Naive B cell (primary cell): Measurements from ENCODE around the gene CCDC28A. TPM values are rescaled to one million over a fixed set of nuclear protein-coding genes. Genes with fewer than 3 reads are reported as not detected.

Source experiments
- ATAC-seq, 2 donors: fragments of 150-1000 bp; cut with Tn5 transposase; 2 replicates each; pipeline ENCODE4 v1.10.0; 2021; ENCODE audit warnings: low read depth in 2 of 2, mild to moderate bottlenecking in 2 of 2, moderate library complexity in 2 of 2
- DNase-seq: peaks from one replicate; pipeline ENCODE4 v3.0.0; 2022
- H3K27ac Mint-ChIP-seq, 6 donors: one replicate each; pipeline ENCODE4 v1.8.0; 2020 to 2022; ENCODE audit warnings: mild to moderate bottlenecking in 6 of 6, mixed read lengths in 6 of 6, moderate library complexity in 5 of 6, inconsistent platforms in 2 of 6
- H3K27me3 Mint-ChIP-seq, 3 donors: one replicate each; pipeline ENCODE4 v1.8.0; 2021 to 2022; ENCODE audit warnings: mixed read lengths in 3 of 3, mild to moderate bottlenecking in 1 of 3
- H3K36me3 Mint-ChIP-seq, 2 donors: one replicate each; pipeline ENCODE4 v1.8.0; 2020 to 2022; ENCODE audit warnings: mixed read lengths in 2 of 2, inconsistent platforms in 1 of 2, mild to moderate bottlenecking in 1 of 2
- H3K4me1 Mint-ChIP-seq, 3 donors: one replicate each; pipeline ENCODE4 v1.8.0; 2020 to 2022; ENCODE audit warnings: mixed read lengths in 3 of 3, inconsistent platforms in 1 of 3, mild to moderate bottlenecking in 1 of 3, moderate library complexity in 1 of 3
- H3K4me3 Mint-ChIP-seq, 8 donors: one replicate each; pipeline ENCODE4 v1.8.0; 2020 to 2022; ENCODE audit warnings: mild to moderate bottlenecking in 8 of 8, mixed read lengths in 8 of 8, moderate library complexity in 8 of 8, inconsistent platforms in 2 of 8
- H3K9me3 Mint-ChIP-seq, 7 donors: one replicate each; pipeline ENCODE4 v1.8.0; 2020 to 2022; ENCODE audit warnings: mixed read lengths in 7 of 7, mild to moderate bottlenecking in 5 of 7, inconsistent platforms in 2 of 7, moderate library complexity in 1 of 7
- polyA plus RNA-seq, 6 donors: library from polyadenylated mRNA; unstranded; fragments of 300-500 nt; fragmentation: Illumina TruSeq; gene quantifications; one replicate each; pipeline ENCODE4 v1.2.3, GENCODE V29; 2021; ENCODE audit warnings: low read depth in 6 of 6

CCDC28A gene
- polyA plus RNA-seq, 6 donors from 2014 or later: 16.1 to 62.4 (median 42.2) TPM

DNA sequence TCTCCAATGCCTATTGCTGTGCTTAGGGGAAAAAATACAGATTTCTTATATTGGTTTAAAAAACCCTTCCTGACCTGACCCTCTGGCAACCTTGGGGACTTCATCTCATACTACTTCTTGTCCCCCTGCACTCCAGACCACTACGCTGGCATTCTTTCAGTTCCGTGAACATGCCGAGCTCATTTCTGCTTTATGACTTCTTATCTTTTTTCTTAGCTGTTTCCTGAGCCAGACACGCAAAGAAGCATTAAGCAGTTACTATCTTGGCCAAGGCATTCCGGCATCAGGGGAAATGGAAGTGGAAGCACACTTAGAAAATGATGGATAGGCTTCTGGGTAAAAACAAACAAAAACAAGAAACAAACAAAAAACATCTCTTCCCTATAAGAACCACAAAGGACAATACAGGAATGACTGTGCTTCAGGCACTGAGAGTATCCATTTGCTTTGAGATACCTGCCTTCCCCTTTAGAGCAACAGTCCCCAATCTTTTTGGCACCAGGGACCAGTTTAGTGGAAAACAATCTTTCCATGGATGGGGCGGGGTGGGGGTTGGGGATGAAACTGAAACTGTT is 4.4 kb upstream of the CCDC28A start:
- H3K9me3 Mint-ChIP-seq: no peaks in the 10 kb centered on the region
- no peaks in the 10 kb centered on the region for H3K27me3 Mint-ChIP-seq
- H3K4me1 Mint-ChIP-seq: peaks cover 21 to 27% (median 23%) of the 10 kb centered on the region in 3 donors
- H3K36me3 Mint-ChIP-seq: peaks cover 0 to 7% of the 10 kb centered on the region in 2 donors
- ATAC-seq (no peak), DNase-seq (no peak)
- H3K27ac Mint-ChIP-seq: peak overlapping the region in 5 of 6 donors; percentile 0 to 32 (median 8)
- H3K4me3 Mint-ChIP-seq: peak overlapping the region in 1 of 8 donors; percentile 69

GRCh38 chr6:138772596-138773176 is 883 bp upstream of the CCDC28A start:
- no peaks in the 10 kb centered on the region for H3K9me3 Mint-ChIP-seq
- ATAC-seq (no peak), DNase-seq (no peak)
- peak overlapping the region; percentile 99 to 100 (median 100) for H3K27ac Mint-ChIP-seq
- H3K4me1 Mint-ChIP-seq: peaks cover 21 to 31% (median 28%) of the 10 kb centered on the region in 3 donors
- peaks cover 1 to 7% of the 10 kb centered on the region in 2 donors for H3K36me3 Mint-ChIP-seq
- peak overlapping the region; percentile 88 to 100 (median 100) for H3K4me3 Mint-ChIP-seq
- H3K27me3 Mint-ChIP-seq: no peaks in the 10 kb centered on the region

DNA sequence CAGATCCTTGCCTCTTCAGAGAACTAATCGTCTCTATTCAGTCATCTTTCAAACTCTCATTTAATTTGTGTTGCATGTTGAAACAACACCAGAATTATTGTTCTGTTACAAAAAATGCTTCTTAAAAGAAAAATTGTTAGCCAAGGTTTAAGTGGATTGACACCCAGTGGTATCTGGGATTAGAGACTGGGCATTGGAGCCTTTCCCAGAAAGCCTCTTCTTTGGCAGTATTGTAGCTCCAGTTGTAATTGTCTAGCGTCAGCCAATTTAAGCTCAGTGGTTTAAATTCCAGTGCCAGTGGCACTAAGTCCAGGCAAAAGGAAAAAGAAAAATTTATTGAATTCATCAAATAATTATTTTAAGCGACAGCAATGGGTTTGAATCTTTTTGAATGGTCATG is 801 bp downstream of the CCDC28A start:
- ATAC-seq (no peak), DNase-seq (no peak)
- no peaks in the 10 kb centered on the region for H3K9me3 Mint-ChIP-seq
- peak overlapping the region; percentile 88 to 100 (median 100) for H3K4me3 Mint-ChIP-seq
- peaks cover 12 to 27% (median 18%) of the 10 kb centered on the region in 3 donors for H3K4me1 Mint-ChIP-seq
- H3K27ac Mint-ChIP-seq: peak overlapping the region; percentile 99 to 100 (median 100)
- H3K27me3 Mint-ChIP-seq: no peaks in the 10 kb centered on the region
- H3K36me3 Mint-ChIP-seq: peaks cover 4 to 7% of the 10 kb centered on the region in 2 donors

DNA sequence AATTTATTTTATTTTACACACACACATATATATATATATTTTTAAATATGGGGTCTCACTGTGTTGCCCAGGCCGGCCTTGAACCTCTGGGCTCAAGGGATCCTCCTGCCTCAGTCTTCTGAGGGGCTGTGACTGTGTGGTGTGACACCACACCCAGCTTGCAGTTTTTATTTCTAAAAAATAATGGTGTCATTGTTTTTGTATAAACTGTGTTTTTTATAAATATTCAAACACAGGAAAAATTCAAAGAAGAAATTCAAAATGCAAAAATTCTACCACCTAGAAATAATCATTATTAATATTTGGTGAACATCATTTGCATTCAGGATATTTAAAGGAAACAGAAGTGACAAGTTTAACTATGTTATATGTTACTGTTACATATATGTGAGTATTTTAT is 3.1 kb downstream of the CCDC28A start:
- no peak for DNase-seq
- H3K4me3 Mint-ChIP-seq: no peak overlapping the region
- no peaks in the 10 kb centered on the region for H3K27me3 Mint-ChIP-seq
- H3K36me3 Mint-ChIP-seq: peaks cover 10 to 19% of the 10 kb centered on the region in 2 donors
- H3K9me3 Mint-ChIP-seq: no peaks in the 10 kb centered on the region
- H3K27ac Mint-ChIP-seq: no peak overlapping the region
- no peak for ATAC-seq
- H3K4me1 Mint-ChIP-seq: peaks cover 12 to 27% (median 18%) of the 10 kb centered on the region in 3 donors

DNA sequence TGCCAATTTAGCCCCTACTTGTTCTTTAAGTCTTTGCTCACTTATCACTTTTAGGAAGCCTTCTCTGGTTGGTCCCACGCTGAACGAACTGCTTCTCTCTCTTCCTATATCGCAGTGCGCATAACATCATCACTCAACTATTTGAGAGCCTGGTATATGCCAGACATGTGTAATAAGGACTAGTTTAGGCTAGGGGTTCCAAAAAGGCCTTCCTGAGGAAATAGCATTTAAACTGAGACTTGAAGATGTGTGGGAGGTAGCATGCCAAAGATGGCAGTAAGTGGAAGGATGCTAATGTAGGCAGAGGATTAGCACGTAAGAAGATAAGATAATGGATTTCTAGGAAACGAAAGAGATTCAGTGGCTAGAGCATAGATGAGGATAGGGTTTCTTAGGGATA is 4.8 kb downstream of the CCDC28A start:
- H3K4me3 Mint-ChIP-seq: no peak overlapping the region
- H3K4me1 Mint-ChIP-seq: peaks cover 8 to 19% (median 15%) of the 10 kb centered on the region in 3 donors
- H3K36me3 Mint-ChIP-seq: peaks cover 19 to 28% of the 10 kb centered on the region in 2 donors

DNA sequence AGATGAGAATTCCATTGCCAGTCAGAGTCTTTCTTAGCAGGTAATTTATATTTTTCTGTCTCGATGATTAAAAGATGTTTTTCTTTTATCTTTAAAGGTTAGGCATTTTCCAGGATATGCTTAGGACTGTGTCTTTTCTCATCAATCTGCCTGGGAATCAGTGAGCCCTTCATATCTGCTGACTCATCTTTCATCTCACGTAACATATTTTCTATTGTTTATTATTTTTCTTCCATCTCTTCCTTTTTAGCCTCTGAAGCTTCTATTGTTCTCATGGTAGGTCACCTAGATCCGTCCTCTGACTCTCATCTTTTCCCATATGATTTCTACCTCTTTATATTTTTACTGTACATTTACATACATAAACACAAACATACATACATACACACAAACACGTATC is 8.7 kb downstream of the CCDC28A start:
- Mint-ChIP-seq H3K27ac (peak overlapping the region in 2 of 6 donors; percentile 7 to 49), H3K4me1 (peaks cover 4 to 6% (median 4%) of the 10 kb centered on the region in 3 donors), H3K9me3 (no peaks in the 10 kb centered on the region), H3K36me3 (peaks cover 23 to 24% of the 10 kb centered on the region in 2 donors), H3K4me3 (no peak overlapping the region), H3K27me3 (no peaks in the 10 kb centered on the region)
- no peak for DNase-seq
- no peak for ATAC-seq

More for the DNA sequence above, 4.8 kb downstream of the CCDC28A start:
- H3K9me3 Mint-ChIP-seq: no peaks in the 10 kb centered on the region
- no peak for ATAC-seq
- DNase-seq: no peak
- H3K27ac Mint-ChIP-seq: peak overlapping the region in 1 of 6 donors; percentile 67
- no peaks in the 10 kb centered on the region for H3K27me3 Mint-ChIP-seq

DNA sequence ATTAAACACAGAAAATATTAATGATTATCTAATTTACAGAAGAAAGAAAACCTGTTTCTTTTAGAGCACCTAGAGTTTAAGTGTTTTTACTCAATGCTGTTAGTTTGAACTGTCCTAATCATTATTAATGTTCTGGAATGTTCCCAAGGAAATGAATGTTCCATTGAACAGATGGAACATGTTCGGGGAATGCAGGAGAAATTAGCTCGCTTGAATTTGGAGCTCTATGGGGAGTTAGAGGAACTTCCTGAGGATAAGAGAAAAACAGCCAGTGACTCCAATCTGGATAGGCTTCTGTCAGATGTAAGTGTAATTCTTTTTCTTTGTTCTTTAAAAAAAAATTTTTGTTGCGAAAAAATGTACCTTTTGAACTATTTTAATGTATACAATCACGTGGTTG is 11.5 kb downstream of the CCDC28A start:
- Mint-ChIP-seq H3K27ac (peak overlapping the region in 1 of 6 donors; percentile 44), H3K36me3 (peaks cover 23 to 29% of the 10 kb centered on the region in 2 donors), H3K27me3 (no peaks in the 10 kb centered on the region), H3K9me3 (no peaks in the 10 kb centered on the region), H3K4me1 (peaks cover 1 to 6% (median 4%) of the 10 kb centered on the region in 3 donors), H3K4me3 (no peak overlapping the region)
- no peak for ATAC-seq
- no peak for DNase-seq

DNA sequence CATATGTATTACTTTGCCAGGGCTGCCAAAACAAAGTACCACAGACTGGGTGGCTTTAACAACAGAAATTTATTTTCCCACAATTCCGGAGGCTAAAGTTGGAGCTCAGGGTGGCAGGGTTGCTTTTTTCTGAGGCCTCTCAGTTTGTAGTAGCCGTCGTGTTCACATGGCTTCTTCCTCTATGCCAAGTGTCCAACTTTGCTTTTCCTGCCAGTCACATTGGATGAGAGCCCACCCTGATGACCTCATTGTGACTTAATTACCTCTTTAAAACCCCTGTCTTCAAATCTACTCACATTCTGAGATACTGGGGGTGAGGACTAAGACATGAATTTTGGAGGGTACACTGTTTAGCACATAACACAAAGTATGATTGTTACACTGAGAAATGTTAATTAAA is 12.4 kb downstream of the CCDC28A start:
- Mint-ChIP-seq H3K4me3 (no peak overlapping the region), H3K4me1 (peaks cover 1 to 6% (median 4%) of the 10 kb centered on the region in 3 donors), H3K9me3 (no peaks in the 10 kb centered on the region), H3K27ac (no peak overlapping the region), H3K36me3 (peaks cover 24 to 32% of the 10 kb centered on the region in 2 donors), H3K27me3 (no peaks in the 10 kb centered on the region)
- ATAC-seq (no peak), DNase-seq (no peak)

DNA sequence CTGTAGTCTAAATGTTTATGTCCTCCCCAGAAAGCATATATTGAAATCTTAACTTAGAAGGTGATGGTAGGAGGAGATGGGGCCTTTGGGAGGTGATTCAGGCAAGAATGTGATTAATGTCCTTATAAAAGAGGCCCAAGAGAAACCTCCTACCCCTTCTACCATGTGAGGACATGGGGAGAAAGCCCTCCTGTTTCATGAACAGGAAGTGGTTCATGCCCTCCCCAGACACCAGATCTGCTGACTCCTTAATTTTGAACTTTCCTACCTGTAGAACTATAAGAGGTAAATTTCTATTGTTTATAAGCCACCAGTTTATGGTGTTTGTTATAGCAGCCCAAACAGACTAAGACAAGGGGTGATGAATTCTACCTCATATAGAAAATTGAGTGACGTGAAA is 13.6 kb downstream of the CCDC28A start:
- Mint-ChIP-seq H3K27me3 (peaks cover 0 to 5% (median 0%) of the 10 kb centered on the region in 3 donors), H3K36me3 (peaks cover 24 to 37% of the 10 kb centered on the region in 2 donors), H3K4me1 (peaks cover 0 to 2% (median under 1%) of the 10 kb centered on the region in 3 donors), H3K4me3 (no peak overlapping the region), H3K27ac (no peak overlapping the region), H3K9me3 (no peaks in the 10 kb centered on the region)
- ATAC-seq (no peak), DNase-seq (no peak)

GRCh38 chr6:138795809-138796603 is 22.4 kb downstream of the CCDC28A start, which contains the start of gene ECT2L:
ECT2L (plus strand) TSS chr6:138796087; CDS start chr6:138813275, 17,188 bp downstream.
- Mint-ChIP-seq H3K27ac (no peak within 1 kb of the TSS), H3K9me3 (no peaks in the 10 kb centered on the region), H3K27me3 (peaks cover 0 to 29% (median 16%) of the 10 kb centered on the region in 3 donors), H3K36me3 (peaks cover 11 to 14% of the 10 kb centered on the region in 2 donors), H3K4me1 (peaks cover 0 to 1% (median 0%) of the 10 kb centered on the region in 3 donors), H3K4me3 (no peak within 1 kb of the TSS)
- ATAC-seq (peak in 1 of 2 donors; percentile 36), DNase-seq (no peak)

DNA sequence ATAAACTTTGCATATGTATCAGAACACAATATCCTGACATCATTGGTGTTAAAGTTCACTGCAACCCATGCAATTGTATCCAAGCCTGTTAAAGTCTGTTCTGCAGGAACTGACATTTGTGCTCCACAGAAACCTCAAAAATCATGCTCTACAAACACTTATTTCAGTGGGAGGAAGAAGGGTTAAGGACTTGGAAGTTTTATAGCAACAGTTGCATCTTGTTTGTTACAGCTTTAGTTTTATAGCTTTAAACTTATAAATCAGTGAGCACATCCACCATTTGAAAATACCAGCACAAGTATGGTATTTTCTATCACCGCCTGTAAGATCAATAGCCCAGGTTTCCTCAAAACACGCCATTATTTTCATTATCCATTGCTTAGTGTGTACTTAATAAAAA is 23.2 kb downstream of the CCDC28A start:
- Mint-ChIP-seq H3K9me3 (no peaks in the 10 kb centered on the region), H3K4me3 (no peak overlapping the region), H3K36me3 (peaks cover 3 to 6% of the 10 kb centered on the region in 2 donors), H3K27ac (no peak overlapping the region), H3K27me3 (peaks cover 0 to 24% (median 16%) of the 10 kb centered on the region in 3 donors), H3K4me1 (peaks cover 0 to 1% (median 0%) of the 10 kb centered on the region in 3 donors)
- ATAC-seq (no peak), DNase-seq (no peak)

DNA sequence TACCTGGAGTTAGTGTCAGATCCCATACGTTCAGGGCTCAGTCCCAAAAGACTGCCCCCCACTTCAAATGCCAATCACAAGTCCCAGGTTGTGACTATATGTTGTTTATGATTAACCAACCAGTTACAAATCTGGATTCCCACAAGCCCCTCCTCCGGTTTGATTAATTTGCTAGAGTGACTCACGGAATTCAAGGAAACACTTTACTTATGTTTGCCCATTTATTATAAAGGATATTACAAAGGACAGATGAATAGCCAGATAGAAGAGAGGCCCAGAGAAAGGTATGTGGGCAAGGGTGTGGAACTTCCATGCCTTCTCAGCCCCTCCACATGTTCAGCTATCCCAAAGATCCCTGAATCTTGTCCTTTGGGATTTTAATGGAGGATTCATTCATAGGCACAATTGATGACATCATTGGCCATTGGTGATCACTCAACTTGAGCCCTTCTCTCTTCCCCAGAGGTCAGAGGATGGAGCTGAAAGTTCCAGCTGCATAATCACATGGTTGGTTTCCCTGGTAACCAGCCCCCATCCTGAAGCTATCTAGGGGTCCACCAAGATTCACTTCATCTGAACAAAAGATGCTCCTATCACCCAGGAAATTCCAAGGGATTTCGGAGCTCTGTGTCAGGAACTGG is 24.4 kb downstream of the CCDC28A start:
- peaks cover 0 to 23% (median 16%) of the 10 kb centered on the region in 3 donors for H3K27me3 Mint-ChIP-seq

More for the DNA sequence above, 24.4 kb downstream of the CCDC28A start:
- Mint-ChIP-seq H3K27ac (peak overlapping the region in 1 of 6 donors; percentile 84), H3K4me3 (no peak overlapping the region), H3K4me1 (peaks cover 0 to 1% (median 0%) of the 10 kb centered on the region in 3 donors), H3K9me3 (no peaks in the 10 kb centered on the region), H3K36me3 (peaks cover 0 to 4% of the 10 kb centered on the region in 2 donors)
- no peak for ATAC-seq
- DNase-seq: no peak
